ENCODE results near the gene SLC34A3.
"Not testable (repeated sequence)": the region's sequence is repeated elsewhere in the genome, so short reads cannot be mapped to it uniquely, and the experiment has no call there.

SLC34A3 gene

DNA sequence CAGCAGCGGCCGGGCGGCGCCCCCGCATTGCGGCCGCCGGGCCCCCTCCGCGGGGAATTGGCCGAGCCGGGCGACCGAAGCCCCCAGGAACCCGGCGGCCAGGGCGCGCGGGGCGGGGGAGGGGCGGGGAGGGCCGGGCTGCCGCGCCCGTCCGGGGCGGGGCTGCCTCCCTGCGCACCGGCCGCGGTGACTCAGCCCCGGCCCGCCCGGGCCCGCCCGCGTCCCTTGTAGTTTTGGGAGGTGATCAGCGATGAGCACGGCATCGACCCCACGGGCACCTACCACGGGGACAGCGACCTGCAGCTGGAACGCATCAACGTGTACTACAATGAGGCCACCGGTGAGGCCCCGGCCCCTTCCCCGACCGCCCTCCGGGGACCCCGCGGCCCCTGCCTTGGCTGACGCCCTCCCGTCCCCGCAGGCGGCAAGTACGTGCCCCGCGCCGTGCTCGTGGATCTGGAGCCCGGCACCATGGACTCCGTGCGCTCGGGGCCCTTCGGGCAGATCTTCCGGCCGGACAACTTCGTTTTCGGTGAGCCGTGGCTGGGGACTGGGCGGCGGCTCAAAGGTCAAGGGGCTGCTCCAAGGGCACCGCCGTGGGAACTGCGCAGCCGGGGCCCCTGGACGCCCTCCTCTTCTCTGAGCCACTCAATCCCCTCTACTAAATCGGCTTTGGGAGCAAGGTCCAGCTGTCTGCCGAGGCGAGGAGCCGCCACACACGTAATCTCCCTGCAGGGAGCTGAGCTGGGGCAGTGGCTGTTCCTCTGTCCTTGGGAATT lies 11.0 kb downstream of the SLC34A3 start:
- DNase-seq (ENCODE audit: low read depth in 2 of 2), result peak; percentile 55 to 66

DNA sequence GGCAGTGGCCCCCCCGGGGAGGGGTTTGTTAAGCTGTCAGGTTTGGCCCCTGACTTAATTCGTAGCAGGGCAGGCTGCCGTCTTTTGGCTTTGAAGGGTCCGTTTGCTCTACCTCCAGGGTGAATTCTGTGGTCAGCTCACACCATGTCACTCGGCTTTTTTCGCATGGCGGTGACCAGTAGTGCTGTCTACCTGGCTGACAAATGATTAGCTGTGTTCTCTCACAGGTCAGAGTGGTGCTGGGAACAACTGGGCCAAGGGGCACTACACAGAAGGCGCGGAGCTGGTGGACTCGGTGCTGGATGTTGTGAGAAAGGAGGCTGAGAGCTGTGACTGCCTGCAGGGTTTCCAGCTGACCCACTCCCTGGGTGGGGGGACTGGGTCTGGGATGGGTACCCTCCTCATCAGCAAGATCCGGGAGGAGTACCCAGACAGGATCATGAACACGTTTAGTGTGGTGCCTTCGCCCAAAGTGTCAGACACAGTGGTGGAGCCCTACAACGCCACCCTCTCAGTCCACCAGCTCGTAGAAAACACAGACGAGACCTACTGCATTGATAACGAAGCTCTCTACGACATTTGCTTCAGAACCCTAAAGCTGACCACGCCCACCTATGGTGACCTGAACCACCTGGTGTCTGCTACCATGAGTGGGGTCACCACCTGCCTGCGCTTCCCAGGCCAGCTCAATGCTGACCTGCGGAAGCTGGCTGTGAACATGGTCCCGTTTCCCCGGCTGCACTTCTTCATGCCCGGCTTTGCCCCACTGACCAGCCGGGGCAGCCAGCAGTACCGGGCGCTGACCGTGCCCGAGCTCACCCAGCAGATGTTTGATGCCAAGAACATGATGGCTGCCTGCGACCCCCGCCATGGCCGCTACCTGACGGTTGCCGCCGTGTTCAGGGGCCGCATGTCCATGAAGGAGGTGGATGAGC lies 11.8 kb downstream of the SLC34A3 start:
- DNase-seq (ENCODE audit: low read depth in 2 of 2), result no peak

DNA sequence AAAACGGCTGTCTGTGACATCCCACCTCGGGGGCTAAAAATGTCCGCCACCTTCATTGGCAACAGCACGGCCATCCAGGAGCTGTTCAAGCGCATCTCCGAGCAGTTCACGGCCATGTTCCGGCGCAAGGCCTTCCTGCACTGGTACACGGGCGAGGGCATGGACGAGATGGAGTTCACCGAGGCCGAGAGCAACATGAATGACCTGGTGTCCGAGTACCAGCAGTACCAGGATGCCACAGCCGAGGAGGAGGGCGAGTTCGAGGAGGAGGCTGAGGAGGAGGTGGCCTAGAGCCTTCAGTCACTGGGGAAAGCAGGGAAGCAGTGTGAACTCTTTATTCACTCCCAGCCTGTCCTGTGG lies 12.5 kb downstream of the SLC34A3 start:
- DNase-seq (ENCODE audit: low read depth in 2 of 2), result not testable (repeated sequence)

DNA sequence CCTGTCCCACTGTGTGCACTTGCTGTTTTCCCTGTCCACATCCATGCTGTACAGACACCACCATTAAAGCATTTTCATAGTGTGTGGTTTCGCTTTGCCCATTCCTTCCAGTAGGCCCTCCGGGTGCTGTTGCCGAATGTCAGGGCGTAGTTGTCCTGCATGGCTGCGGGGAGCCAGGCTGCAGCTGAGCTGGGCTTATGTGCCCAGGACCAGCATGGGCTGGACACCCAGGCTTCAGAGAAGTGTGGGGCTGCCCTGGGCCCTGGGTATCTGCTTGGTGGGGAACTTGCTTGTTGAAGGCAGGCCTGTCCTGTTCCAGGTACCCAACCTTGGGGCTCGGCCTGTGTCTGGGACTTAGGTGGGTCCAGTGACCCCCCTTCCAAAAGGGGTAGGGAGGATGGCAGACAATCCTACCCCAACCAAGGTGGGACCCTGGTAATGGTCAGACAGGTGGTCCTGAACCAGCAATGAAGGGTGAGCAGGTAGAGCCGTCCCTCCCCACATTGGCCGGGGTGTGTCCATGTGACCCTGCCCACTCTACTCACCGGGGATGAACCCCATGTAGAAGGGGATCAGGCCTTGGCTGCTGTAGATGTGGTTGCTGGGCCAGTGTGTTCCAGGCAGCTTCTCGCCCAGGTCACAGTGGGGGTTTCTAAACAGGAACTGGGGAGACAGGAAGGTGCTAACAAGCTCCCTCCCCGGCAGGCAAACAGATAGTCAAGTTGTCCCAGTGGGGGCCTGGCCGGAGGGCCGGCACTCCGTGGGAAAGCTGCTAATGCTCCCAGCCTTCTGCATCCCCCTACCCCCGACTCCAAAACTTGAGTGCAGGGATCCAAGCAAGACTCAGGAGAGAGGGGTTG lies 13.2 kb downstream of the SLC34A3 start:
- DNase-seq (ENCODE audit: low read depth in 2 of 2), result no peak

DNA sequence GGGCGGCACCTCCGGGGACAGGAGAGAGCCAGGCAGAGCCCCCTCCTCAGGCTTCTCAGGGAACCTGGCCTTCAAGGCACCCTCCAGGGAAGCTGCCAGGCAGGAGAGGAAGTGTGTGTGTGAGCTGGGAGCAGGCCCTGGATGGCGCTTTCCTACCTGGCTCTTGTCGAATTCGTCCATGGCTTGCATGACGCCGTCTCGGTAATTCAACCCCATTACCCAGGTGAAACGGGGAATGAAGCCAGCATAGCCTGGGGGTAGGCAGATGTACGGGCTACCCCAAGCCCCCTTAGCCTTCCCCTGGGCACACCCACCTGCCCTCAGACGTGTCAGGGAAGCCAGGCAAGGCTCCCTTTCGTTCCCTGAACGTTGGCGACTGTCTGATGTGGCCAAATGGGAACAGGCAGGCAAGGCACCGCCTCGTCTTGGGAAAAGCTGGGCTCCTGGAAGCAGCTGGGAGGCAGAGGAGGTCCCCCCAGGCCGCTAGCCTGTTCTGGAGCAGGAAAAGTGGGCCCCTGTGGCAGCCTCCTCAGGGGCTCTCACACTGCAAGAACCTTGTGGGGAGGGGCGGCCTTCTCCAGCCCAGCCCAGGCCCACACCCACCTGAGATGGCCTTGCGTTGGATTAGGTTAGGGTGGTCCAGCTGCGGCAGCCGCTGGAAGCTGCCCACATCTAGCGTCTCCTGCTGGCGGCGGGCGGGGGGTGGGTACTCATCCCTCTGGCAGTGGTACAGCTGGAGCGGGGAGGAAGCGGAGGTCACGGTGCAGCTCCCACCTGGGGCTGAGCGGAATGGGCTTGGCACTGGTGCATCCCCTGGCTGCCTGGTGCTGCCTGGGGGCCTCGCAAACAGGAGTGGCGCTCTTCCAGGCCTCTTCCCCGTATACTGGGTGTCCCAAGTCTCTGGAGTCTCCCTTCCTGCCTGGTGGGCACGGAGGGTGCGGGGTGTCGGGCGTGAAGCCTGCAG lies 14.1 kb downstream of the SLC34A3 start:
- no peak for DNase-seq (ENCODE audit: low read depth in 2 of 2)

DNA sequence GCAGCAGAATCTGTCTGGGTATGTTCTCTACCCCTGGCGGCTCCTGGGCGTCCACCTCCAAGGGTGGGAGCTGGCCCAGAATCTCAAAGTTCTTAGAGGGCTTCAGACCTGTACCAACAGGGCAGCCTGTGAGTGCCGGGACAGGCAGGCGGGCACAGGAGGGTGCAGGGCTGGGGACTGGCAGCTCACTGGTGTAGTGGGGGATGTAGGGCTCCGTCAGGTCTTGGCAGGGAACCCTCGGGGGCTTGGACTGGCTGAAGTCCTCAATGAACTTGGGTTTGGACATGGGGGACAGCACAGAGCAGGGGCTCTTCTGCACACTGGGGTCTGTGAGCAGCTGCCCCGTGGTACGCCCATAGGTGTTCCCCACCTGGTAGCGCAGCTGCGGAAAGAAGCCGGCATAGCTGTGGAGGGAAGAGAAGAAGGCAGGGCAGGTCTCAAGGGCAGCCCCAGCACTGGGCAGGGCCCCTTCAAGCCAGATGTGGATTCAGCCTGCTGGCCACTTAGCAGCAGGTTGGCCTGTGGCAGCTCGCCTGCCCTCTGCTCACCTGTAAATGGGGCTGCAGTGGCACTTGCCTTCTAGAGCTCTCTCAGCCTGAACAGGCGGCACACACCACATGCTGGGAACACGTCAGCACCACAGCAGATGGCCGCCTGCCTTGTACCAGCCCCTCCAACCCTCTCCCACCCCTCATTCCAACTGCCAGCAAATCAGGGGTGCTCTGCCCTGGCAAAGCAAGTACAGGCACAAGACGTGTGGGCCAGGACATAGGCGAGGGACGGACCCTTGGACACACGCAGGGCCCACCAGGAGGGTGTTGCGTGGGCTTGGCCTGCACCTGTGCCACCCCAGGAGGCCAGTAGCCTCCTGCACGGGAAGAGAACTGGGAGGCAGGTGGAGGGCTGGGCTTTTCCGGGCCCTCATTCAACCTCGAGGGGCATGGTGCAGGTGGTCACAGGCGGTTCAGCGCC lies 15.0 kb downstream of the SLC34A3 start:
- no peak for DNase-seq (ENCODE audit: low read depth in 2 of 2)

DNA sequence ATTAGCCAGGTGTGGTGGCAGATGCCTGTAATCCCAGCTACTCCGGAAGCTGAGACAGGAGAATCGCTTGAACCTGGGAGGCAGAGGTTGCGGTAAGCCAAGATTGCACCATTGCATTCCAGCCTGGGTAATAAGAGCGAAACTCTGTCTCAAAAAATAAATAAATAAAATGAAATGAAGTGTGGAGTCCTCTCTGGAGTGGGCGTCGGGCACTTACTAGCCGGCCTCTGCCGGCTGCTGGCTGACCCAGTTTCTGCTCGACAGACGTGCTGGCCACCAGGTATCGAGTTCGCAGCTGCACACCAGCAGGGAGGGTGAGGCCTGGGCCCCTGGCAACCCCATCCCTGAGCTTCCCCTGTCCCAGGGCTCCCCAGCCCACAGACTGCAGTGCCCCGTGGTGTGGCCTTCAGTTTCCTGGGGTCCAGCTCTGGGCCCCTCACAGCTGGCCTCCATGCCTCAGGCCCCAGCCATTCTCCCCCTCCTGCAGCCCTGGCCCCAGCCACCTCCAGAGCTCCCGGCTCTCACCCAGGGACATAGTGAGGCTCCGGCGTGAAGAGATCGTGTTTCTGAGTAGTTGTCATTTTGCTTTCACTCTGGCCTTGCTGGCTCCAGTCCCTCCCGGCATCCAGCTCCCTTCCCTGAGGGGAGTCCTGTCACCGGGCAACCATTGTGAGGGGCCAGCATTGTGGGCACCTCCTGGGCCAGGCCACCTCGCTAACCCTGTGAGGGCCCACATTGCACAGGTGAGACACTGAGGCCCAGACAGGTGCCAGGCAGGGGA lies 16.6 kb downstream of the SLC34A3 start:
- no peak for DNase-seq (ENCODE audit: low read depth in 2 of 2)

DNA sequence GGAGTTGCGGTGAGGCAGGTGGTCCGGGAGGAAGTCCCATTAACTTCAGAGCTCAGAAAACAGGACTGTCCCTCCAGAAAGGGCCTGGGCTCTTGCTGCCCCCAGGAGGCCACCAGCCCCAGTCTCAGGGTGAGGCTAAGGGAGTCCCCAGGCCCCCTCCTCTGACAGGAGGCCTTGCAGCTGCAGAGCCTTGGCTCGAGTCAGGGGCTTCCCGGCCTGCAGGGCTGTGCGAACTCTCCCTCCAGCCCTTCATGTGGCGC lies 17.1 kb downstream of the SLC34A3 start:
- no peak for DNase-seq (ENCODE audit: low read depth in 2 of 2)

DNA sequence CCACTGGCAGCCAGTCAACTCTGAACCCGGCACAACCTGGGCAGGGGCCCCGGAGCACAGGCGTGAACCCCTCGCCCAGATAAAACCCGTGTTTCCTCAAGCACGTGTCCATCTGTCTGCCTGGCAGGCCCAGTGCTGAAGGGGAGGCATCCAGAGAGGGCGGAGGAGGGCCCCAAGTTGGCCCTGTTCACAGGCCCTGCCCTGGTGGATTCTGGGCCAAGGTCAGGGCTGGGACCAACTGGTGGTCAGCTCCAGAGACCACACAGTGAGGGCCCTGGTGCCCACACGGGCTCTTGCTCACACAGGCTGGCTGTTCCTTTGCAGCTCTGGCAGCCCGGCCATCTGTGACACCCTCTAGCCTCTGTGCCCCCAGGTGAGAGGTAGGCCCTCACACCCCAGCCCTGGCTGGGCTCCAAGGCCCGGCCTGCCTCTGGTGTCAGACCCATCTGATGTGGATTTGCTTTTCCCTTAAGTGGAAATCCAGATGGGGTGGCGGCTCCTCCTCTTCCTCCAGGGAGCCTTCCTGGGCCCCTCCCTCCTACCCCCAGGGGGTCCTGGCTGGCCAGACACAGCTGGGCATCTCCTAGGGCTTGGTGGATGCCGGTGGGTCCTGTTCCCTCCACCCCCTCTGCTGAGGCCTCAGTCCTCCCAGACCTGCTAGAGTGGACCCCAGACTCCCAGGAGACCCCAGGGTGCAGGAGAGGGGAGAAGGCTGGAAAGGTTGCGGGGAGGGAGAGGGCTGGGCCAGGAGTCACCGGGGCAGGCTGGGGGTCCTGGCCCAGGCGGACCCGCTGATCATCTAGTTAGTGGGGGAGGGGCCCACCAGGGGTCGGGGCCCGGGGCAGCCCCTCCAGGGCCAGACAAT lies 19.9 kb downstream of the SLC34A3 start:
- DNase-seq (ENCODE audit: low read depth in 2 of 2), result no peak

DNA sequence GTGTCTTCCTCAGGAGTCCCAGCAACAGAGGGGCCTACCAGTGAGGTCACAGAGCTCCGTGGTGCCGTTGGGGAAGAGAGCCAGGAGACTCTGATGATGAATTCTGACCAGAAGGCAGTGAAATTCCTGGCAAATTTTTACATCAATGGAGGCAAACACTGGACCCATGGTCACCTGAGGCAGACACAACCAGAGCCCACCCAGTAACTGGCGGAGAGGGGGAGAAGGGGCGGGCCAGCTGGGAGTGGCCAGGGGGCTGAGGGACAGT lies 20.4 kb downstream of the SLC34A3 start, which contains the start of gene STPG3:
STPG3 (plus strand) TSS at position 93 of the 268 bp plus-strand sequence; CDS start at position 94, 1 bp downstream.
- DNase-seq (ENCODE audit: low read depth in 2 of 2), result no peak

DNA sequence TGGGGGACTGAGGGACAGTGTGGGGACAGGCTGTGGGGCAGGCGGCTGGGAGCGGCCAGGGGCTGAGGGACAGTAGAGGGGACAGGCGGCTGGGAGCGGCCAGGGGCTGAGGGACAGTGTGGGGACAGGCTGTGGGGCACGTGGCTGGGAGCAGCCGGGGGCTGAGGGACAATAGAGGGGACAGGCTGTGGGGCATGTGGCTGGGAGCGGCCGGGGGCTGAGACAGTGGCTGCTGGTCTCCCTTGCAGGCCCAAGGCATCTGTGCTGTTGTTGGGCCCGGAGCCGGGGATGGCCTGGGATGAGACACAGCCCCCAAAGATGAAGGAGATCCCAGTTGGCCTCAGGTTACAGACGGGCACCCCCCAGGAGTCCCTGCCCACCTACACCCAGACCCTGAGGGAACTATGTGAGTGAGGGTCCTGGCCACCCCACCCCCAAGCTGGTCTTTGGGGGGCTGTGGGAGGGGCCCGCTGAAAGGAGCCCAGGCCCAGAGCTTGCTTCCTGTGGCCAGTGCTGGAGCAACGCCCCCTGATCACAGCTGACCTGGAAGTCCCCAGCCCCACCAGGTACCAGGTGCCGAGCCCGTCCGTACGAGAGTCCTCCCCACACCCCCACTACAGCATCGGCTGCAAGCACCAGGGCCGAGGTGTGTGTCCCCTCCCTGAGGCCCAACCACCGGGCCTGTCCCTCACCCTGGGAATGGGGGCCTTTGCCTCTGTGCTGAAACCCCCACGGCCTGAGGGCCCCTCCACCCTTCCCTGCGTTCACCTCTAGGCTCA lies 21.0 kb downstream of the SLC34A3 start:
- no peak for DNase-seq (ENCODE audit: low read depth in 2 of 2)

DNA sequence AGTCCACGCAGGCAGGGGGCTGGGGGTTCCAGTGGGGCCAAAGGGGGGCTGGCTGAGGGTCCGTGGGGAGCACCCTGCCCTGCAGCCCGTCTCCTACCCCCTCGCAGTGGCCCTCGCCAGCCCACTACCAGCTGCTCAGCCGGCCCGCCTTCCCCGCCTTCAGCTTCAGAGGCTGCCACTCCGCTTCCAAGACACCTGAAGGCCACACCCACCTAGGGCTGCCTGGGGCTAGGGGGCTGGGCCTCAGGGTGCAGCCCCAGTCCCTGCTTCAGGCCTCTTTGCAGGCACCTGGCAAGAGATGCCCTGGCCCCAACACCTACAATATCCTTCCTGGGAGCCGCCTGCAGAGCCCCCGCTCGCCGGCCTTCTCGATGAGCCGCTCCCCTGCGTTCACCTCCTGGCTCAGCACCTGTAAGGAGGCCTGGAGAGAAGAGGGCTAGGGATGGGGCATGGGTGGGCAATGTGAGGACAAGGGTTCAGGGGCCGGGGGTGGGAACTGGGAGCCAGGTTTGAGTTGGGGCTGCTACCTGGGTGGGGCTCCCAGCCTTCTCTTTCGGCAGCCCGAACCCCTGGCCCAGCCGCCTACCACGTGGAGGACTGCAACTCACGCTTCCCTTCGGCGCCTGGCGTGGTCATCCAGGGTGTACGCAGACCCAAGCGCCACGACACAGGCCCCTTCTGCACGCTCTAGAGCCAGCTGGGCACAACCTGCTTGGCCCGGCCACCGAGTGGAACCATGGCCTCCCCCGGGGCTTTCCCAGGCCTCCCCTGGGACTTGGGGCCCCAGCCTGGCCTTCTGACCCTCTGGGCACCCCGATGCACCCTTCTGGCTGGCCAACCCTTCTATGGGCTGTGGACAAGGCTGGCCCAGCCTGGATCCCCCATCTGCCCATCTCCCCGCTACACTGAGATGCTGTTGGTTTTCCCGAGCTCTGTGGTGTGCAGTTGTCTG lies 22.1 kb downstream of the SLC34A3 start:
- no peak for DNase-seq (ENCODE audit: low read depth in 2 of 2)

DNA sequence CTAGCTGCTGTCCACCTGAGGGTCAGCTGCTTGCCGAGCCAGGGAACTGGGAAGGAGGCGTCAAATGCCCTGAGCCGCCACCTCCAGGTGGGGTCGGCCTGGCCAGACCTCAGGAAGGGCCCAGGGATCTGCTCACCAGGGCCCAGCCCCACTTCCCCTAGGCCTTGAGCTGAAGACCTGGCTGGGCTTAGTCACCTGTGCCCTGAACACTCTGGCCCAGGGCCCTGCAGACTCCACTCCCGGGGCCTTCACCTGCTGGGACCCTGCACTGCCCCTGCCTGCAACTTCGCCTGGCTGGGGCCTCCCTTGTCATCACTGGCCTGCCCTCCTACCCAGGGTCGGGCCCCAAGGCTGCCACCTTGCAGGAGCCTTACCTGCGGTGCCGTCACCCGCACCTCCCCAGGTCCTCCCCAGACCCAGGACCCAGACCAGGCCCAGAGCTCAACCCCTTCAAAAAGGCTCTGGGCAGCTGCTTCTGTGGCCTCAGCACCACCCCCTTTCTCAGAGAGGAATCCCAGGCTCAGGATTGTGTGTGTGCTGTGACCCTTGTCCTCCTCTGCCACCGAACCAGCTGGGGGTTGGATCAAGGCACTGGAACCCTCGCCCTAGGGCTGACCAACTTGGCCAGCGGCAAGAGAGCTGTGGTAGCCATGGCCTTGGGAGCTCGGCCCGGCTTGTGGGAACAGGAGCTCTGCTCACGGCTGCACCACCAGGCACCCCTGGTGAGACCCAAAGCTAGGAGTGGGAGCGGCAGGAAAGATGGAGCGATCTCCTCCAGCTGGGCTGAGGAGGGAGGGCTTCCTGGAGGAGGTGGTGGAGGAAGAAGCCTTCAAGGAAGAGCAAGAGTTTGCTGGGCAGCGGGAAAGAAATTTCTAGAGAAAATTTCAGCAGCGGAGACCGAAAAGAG lies 23.3 kb downstream of the SLC34A3 start:
- no peak for DNase-seq (ENCODE audit: low read depth in 2 of 2)

DNA sequence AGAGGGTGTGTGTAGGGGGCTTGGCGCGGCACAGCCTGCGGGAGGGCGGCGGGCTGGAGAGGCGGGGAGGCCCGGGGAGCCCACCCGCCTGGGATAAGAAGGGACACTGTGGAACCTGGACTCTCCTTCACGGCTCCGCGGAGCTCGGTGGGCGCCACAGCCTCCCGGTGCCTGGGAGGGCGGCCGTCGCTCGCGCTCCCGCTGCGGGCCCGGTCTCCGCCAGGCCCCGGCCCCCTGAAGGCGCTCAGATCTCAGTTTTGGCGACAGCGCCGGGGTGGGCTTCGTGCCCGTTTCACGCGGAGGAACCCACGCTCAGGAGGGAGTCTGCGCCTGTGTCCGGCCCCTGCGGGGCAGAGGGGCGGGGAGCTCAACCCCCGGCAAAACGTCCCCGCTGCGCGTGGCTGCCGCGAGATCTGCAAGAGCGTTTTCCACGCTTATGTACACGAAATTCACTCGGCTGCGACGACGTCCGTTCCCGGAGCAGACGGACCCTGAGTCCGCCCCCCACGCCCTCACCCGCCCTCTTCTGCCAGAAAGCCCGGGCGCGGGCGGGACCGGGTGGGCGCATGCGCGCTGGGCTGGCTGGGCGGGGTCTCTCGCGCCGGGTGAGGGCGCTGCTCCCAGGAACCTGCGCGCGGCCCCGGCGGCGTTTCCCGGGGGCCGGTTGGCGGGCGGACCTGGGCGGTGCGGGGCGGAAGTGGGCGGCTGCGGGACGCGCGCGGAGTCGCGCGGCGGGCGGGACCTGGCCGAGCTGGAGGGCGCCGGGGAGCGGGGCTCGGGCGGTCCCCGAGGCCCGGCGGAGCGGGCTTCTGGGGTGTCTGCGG lies 24.1 kb downstream of the SLC34A3 start, which contains the start of gene NELFB:
NELFB (plus strand) TSS at position 704 of the 824 bp plus-strand sequence.
- peak; percentile 86 to 94 for DNase-seq (ENCODE audit: low read depth in 2 of 2)
